Erythroblast (primary cell): ENCODE results near the gene RNF224.

ENCODE experiments used
- DNase-seq, 2 experiments: peaks; one replicate each; lab custom pipeline; 2025; lab: John Stamatoyannopoulos, UW
- GATA1 ChIP-seq: IDR thresholded peaks from 2 replicates; pipeline ENCODE4 v1.6.1; 2011; ENCODE audit warnings: low read depth, mild to moderate bottlenecking, control low read depth, low read length, moderate library complexity
- POLR2A ChIP-seq: IDR thresholded peaks from 2 replicates; pipeline ENCODE4 v1.6.1; 2011; ENCODE audit warnings: mild to moderate bottlenecking, low read length

Gene RNF224

DNA sequence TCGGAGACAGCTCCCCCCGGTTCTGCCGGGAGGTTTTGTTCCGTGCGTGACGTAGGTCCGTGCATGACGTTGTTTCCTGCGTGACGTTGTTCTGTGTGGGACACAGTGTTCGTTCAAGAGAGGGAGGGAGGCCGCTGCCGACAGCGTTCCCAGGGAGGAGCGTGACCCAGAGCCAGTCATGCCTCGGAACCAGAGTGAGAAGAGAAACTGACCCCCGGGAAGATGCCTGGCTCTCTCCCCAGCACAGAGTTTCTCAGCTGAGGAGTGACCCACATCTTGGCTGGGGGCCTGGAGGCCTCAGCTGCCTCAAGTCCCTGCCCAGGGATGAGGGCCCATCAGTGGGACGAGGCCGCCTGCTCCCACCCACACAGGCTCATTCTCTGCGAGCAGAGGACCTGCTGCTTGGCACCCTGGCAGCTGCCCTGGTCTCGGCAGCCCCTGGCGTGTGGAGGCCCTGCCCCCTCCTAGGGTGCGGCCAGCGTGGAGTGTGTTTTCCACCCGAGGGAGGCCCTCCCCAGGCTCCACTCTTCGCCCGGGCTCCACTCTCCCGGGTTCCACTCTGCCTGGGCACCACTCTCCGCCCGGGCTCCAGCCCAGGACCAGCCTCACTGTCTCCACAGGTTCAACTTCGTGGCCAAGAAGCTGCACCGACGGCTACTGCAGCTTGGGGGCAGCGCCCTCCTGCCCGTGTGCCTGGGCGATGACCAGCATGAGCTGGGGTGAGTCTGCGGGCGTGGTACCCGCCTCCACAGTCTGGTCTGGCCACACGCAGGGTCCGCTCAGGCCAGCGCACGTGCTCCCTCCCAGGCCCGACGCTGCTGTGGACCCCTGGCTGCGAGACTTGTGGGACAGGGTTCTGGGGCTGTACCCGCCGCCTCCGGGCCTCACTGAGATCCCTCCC is 13.9 kb upstream of the RNF224 start:
- peak in 1 of 2 experiments; percentile 38 for DNase-seq
- TF ChIP-seq GATA1 (no peak), POLR2A (no peak)

DNA sequence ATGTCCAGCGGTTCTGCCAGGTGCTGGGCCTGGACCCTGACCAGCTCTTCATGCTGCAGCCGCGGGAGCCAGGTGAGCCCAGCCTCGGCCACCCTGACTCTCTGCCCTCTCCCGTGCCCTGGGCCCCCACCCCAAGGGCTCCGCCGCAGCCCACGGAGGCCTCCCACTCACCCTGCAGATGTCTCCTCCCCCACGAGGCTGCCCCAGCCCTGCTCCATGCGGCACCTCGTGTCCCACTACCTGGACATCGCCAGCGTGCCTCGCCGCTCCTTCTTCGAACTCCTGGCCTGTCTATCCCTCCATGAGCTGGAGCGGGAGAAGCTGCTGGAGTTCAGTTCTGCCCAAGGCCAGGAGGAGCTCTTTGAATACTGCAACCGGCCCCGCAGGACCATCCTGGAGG is 12.7 kb upstream of the RNF224 start:
- TF ChIP-seq GATA1 = no peak
- no peak for TF ChIP-seq POLR2A
- no peak for DNase-seq

DNA sequence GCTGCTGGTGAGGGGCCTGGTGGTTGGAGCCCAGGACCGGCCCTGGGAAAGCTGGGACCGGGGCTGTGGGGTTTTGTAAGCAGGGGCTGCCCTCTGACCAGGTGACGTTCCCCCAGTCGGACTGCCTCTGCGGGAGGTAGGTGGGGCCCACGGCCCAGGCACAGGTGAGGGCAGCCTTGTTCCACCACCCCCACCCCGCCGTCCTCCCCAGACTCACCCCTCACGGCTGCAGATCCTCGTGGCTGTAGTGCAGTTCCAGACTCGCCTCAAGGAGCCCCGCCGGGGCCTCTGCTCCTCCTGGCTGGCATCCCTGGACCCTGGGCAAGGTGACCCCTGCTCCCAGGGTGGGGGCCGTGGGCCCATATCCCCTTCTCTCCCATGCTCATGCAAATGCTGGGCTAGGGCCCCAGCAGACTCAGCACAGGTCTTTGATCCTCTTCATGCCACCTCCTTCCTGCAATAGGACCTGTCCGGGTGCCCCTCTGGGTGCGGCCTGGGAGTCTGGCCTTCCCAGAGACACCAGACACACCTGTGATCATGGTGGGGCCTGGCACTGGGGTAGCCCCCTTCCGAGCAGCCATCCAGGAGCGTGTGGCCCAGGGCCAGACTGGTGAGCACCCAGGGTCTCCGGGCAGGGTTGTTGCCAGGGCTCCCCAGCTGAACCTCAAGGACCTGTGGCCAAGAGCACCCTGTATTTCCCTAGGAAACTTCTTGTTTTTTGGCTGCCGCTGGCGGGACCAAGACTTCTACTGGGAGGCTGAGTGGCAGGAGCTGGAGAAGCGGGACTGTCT is 11.9 kb upstream of the RNF224 start:
- no peak for DNase-seq
- TF ChIP-seq POLR2A (no peak), GATA1 (no peak)

DNA sequence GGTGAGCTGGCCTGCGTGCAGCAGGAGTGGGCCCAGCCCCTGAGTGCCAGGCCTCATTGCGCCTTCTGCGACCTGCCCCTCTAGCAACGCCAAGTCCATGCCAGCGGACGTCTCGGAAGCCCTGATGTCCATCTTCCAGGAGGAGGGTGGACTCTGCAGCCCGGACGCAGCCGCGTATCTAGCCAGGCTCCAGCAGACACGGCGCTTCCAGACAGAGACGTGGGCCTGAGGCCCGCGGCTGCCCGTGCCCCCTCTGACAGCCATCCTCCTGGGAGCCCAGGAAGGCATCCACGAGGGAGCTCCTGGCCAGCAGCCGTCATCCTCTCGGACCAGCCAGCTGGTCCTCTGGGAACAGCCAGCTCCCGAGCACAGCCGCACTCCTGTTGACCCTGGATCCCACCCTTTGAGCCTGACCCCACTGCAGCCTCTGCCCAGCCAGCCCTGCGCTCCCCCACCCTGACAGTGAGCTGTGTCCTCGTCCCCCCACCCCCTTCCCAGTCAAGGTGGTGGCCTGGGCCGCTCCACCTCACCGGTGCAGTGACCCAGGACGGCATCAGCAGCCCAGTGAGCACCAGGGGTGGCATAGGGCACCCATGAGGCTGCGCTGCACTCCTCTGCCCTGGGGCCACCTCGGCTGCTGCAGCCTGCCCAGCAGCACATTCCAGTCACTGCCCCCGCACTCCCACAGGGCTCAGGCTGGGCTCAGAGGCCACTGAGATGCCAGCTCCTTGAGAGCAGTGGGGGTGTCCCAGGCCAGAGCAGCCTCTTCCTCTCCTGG is 10.9 kb upstream of the RNF224 start:
- DNase-seq = no peak
- no peak for TF ChIP-seq GATA1
- no peak for TF ChIP-seq POLR2A

DNA sequence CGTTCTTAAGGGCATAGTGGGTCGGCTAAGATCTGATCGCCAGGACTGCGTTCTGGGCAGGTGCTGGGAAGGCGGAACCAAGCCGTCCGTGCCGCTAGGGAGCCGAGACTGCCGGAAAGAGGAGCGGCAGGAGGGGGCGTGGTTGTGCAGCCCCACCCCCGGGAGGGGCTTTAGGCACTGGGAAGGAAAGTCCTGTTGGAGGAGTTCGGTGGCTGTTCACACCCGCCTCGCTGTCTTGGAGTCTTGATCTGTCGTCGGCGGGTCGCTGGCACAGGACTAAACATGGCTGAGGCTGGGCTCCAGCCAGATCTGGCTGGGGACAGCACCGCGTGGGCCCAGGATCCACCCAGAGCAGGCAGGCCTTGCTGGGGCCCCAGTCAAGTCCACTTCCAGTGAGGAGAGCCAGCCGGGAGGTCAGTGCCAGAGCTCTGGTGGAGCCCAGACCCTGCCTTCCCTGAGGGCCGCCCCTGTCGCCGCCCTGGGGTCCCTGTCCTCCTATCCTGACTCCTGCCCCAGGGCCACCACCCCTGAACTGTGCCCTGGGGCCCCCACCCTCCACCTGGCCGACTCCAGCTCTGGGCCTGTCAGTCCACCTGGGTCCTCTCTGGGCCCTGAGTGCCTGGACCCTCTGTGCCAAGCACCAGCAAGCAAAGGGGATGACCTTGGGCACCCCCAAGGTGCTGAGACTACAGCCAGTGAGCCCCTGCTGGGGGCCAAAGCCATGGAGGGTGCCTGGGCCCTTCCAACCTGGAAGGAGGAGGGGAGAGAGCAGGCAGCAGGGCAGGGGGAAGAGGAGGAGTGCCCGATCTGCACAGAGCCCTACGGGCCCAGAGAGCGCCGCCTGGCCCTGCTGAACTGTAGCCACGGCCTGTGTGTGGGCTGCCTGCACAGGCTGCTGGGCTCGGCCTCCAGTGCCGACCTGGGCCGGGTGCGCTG is 9.8 kb upstream of the RNF224 start:
- TF ChIP-seq POLR2A (no peak), GATA1 (no peak)
- no peak for DNase-seq

DNA sequence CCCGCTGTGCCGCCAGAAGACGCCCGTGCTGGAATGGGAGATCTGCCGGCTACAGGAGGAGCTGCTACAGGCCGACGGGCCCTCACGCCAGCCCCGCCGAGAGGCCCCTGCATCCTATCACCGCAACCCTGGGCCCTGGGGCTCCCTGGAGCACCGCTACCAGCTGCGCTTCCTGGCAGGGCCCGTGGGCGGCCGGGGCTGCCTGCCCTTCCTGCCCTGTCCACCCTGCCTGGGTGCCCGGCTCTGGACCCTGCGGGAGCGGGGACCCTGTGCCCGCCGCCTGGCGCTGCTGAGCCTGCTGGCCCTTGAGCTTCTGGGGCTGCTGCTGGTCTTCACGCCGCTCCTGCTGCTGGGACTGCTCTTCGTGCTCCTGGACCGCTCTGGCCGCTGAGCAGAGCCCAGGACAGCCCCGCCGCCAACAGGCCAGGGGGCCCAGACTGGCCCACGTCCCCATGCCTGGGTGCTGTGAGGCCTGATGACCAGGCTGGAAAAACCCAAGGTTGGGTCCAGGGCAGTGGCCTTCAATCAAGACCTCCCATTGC is 9.0 kb upstream of the RNF224 start:
- no peak for DNase-seq
- TF ChIP-seq POLR2A (no peak), GATA1 (no peak)

DNA sequence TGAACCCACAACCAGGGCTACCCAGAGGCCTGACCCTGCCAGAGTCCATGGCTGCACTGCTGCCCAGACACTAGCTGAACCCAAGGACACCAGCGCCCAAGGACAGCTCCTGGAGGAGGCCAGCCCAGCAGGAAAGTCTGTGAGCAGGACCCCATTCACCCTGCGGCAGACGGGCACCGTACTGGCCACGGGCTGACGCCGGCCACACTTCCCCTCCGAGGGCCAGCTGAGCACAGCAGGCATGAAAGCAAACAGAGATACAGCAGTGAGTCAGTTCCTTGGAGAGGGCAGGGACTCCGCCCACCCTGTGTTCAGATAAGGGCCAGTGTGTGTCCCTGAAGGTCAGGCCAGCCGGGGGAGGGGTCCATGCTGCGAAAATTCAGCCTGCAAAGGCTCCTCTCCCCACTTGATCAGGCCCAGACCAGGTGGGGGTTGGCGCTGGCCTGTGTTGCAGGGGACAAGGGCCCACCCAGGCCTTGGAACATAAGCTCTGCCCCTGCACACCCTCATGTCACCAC is 8.5 kb upstream of the RNF224 start:
- DNase-seq = peak; percentile 88 to 89

DNA sequence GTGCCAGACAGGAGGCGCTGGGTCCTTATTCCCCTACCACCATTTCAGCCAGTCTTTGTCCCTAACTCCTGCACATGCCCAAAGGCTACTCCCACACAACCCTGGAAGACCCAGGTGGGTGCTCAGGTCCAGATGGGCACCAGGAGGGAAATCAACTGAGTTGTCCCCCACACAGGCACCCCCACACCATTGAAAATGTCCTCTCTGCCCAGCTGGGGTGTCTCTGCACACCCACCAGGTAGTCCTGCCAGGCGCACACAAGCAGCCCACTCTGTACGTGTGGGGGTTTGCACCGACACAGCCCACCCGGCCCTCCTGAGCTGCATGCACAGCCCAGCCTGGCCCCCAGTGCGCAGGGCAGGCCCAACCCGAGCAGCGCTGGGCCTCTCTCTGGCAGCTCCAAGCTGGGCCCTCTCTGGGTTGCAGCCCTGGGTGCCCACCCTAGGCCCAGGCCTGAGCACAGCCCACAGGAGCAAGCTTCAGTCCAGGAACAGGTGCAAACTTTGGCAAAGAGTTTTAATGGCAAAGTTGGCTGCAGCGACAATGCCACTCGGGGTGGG is 7.5 kb upstream of the RNF224 start:
- TF ChIP-seq GATA1 (no peak), POLR2A (no peak)
- no peak for DNase-seq

More for the DNA sequence above, 8.5 kb upstream of the RNF224 start:
- TF ChIP-seq POLR2A = peak; percentile 48
- TF ChIP-seq GATA1 = peak; percentile 32

DNA sequence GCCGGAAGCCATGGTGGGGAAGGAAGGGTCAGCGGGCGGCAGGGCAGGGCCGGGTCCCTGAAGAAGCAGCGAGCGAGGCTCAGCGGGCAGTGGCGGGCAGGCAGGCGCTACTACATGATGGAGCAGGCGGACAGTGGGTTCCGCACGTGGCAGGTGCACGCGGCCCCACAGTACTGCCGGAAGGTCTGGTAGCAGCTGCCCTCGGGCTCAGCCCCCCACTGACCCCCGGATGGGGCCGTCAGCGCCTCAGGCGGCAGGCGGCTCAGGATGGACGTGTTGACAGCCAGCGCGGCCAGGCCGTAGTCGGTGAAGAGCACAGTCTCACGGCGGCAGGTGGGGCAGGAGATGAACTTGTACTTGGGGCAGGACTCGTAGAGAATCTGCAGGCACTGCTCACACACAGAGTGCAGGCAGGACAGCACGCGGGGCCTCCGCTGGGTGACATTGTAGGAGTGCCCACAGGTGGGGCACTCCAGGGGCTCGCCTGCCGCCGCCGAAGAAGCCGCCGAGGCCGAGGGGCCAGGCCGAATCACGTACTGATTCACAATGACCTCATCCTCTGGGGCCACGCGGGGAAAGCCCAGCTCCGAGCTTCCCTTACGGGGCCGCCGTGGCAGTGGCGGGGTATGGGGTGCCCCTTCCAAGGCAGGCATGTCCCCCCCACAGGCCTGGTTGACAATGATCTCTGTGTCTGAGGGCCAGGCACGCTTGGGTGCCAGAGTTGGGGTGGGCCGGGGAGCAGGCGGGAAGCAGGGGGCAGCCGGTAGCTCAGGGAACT is 6.8 kb upstream of the RNF224 start:
- DNase-seq = no peak
- TF ChIP-seq POLR2A (no peak), GATA1 (no peak)

DNA sequence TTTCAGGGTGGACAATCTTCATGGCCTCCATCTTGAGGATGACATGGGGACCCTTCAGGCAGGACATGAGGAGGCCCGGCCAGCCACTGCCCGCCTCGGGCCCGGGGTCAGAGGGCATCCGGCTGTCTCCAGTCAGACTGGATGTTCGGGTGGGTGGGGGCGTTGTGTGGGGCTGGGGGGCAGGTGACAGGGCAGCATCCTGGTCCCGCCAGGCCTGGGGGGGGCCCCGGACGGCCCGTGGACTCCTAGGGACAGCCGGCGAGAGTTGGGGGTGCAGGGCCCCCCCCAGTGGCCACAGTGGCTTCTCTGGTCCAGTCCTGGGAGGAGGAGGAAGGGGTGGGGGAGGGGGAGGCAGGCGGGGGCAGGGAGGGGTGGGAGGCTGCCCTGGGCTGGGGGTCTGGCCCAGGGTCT is 6.2 kb upstream of the RNF224 start:
- TF ChIP-seq POLR2A (no peak), GATA1 (no peak)
- no peak for DNase-seq

DNA sequence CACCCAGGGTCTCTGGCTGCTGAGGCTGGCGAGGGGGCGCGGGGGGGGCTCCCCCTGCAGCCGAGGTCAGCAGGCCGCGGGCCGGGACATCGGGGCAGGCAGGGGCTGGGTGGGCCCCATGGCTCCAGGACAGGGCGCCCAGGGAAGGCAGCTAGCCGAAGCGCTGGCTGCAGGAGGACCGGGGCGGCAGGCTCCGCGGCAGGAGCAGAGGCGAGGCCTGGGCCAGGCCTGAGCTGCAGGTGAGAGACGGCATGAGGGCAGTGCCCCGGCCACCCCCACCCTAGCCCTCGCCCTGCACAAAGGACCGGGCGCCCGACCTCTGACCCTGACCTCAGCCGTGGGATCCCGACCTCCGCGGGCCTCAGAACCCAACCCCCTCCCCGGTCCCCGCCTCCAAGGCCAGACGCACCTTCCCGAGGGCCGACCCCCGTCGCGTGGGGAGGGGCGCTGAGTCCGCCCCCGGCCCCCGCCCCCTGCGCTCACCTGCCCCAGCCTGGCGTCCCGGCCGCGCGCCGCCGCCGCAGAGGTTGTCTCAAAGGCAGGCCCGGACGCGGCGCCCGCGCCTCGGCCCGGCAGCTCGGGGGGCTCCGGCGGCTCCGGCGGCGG is 5.7 kb upstream of the RNF224 start:
- no peak for DNase-seq
- TF ChIP-seq GATA1 (no peak), POLR2A (no peak)
